Endothelial cell of umbilical vein (primary cell): ENCODE results near the gene FMNL2. TPM values are rescaled to one million over a fixed set of nuclear protein-coding genes. Genes with fewer than 3 reads are reported as not detected.
A peak's percentile ranks its signal among the peaks of the same experiment; 100 is the strongest.

Experiments used
- BruUV-seq: library from RNA; stranded (reverse); fragments of 400-500 nt; replicated peaks from 2 replicates; lab custom pipeline; 2021; lab: Mats Ljungman, UMichigan
- CTCF ChIA-PET: fragments of 300-600, 350-600 bp; sonication (Branson Sonifier 250); formaldehyde crosslinking; loops from one replicate; lab custom pipeline; 2021; ENCODE audit warnings: antibody characterized with exemption, inconsistent platforms; lab: Charles Lee
- POLR2A ChIA-PET: fragments of 300-600, 350-600 bp; sonication (Branson Sonifier 250); formaldehyde crosslinking; loops from one replicate; lab custom pipeline; 2021; ENCODE audit warnings: antibody characterized with exemption, inconsistent platforms; lab: Charles Lee
- DNase-seq: peaks from one replicate; pipeline ENCODE4 v3.0.0-alpha.2; 2011; ENCODE audit warnings: low read depth, low spot score
- FAIRE-seq: peaks from 2 replicates; lab custom pipeline; 2011; peaks lifted over from hg19 to GRCh38; lab: Jason Lieb, UNC
- H2AFZ ChIP-seq: 2 replicates; pipeline ENCODE4 v1.6.0; 2012; ENCODE audit warnings: low read depth, low read length, control low read depth, inconsistent platforms
- H3K27ac ChIP-seq: 2 replicates; pipeline ENCODE4 v1.5.1; 2011; ENCODE audit warnings: low read depth, mild to moderate bottlenecking, control low read depth, low read length, moderate library complexity; ENCODE audit not compliant: insufficient read depth
- H3K27me3 ChIP-seq, 2 experiments: 2 replicates each; pipeline versions ENCODE4 v1.6.0 to v1.6.1; 2011; ENCODE audit warnings: low read length in 2 of 2, mixed read lengths in 1 of 2; ENCODE audit not compliant: control insufficient read depth in 2 of 2, insufficient read depth in 2 of 2
- H3K36me3 ChIP-seq, 2 experiments: 2 replicates in 1 of 2; 3 replicates in 1 of 2; pipeline ENCODE4 v1.5.1; 2011; ENCODE audit warnings: low read length in 2 of 2, mild to moderate bottlenecking in 1 of 2, moderate library complexity in 1 of 2; ENCODE audit not compliant: control insufficient read depth in 2 of 2, insufficient read depth in 2 of 2; ENCODE audit errors: extremely low read depth in 1 of 2
- H3K4me1 ChIP-seq: 3 replicates; pipeline ENCODE4 v1.5.1; 2011; ENCODE audit warnings: mild to moderate bottlenecking, low read length; ENCODE audit not compliant: control insufficient read depth, insufficient read depth; ENCODE audit errors: extremely low read depth
- H3K4me2 ChIP-seq: 2 replicates; pipeline ENCODE4 v1.6.1; 2011; ENCODE audit warnings: low read length, control low read depth, mixed read lengths; ENCODE audit not compliant: insufficient read depth
- H3K4me3 ChIP-seq, 3 experiments: fragments of 200-600 bp in 1 of 3; sonication (generic), shearing (Covaris generic) in 1 of 3; replicated peaks in 1 of 3; 2 replicates each; pipeline ENCODE4 v1.5.1; 2011 to 2016; ENCODE audit warnings: control low read depth in 3 of 3, low read length in 3 of 3, mild to moderate bottlenecking in 2 of 3, inconsistent platforms in 1 of 3, low read depth in 1 of 3, moderate library complexity in 1 of 3; ENCODE audit not compliant: insufficient read depth in 1 of 3
- H3K79me2 ChIP-seq: 2 replicates; pipeline ENCODE4 v1.6.0; 2012; ENCODE audit warnings: low read length, inconsistent platforms; ENCODE audit not compliant: control insufficient read depth, insufficient read depth
- H3K9ac ChIP-seq: replicated peaks from 2 replicates; pipeline ENCODE3; 2011; ENCODE audit warnings: low read length, control low read depth; ENCODE audit not compliant: insufficient read depth; ENCODE audit errors: extremely low read depth
- H3K9me1 ChIP-seq: replicated peaks from 3 replicates; pipeline ENCODE4 v1.6.0; 2011; ENCODE audit warnings: mild to moderate bottlenecking, low read length; ENCODE audit not compliant: control insufficient read depth, insufficient read depth; ENCODE audit errors: extremely low read depth
- H3K9me3 ChIP-seq: replicated peaks from 2 replicates; pipeline ENCODE4 v1.5.1; 2012; ENCODE audit warnings: low read length, inconsistent platforms; ENCODE audit not compliant: control insufficient read depth, insufficient read depth
- H4K20me1 ChIP-seq: replicated peaks from 2 replicates; pipeline ENCODE3; 2011; ENCODE audit warnings: mild to moderate bottlenecking, low read length; ENCODE audit not compliant: control insufficient read depth, insufficient read depth; ENCODE audit errors: extremely low read depth
- CTCF ChIP-seq, 2 donors: IDR thresholded peaks; 1 replicate in 1 of 2; 2 replicates in 1 of 2; pipeline ENCODE4 v1.5.1; 2011; ENCODE audit warnings: low read length in 2 of 2, mild to moderate bottlenecking in 2 of 2, moderate library complexity in 2 of 2, control low read depth in 1 of 2, inconsistent platforms in 1 of 2, low read depth in 1 of 2; ENCODE audit not compliant: insufficient read depth in 1 of 2; ENCODE audit errors: extremely low read depth in 1 of 2
- FOS ChIP-seq: IDR thresholded peaks from 2 replicates; pipeline ENCODE4 v1.6.1; 2011; ENCODE audit warnings: mild to moderate bottlenecking, low read length, moderate library complexity, borderline replicate concordance; ENCODE audit not compliant: insufficient read depth
- GATA2 ChIP-seq: IDR thresholded peaks from 2 replicates; pipeline ENCODE4 v1.7.0; 2011; ENCODE audit warnings: low read depth, mild to moderate bottlenecking, moderate library complexity, mixed read lengths, low read length; ENCODE audit not compliant: insufficient read length, insufficient read depth
- JUN ChIP-seq: IDR thresholded peaks from 2 replicates; pipeline ENCODE4 v1.6.1; 2011; ENCODE audit warnings: borderline replicate concordance, low read depth; ENCODE audit not compliant: insufficient read length, insufficient read depth
- MYC ChIP-seq: IDR thresholded peaks from one replicate; pipeline ENCODE4 v1.6.1; 2011; ENCODE audit warnings: mild to moderate bottlenecking, low read depth, low read length
- POLR2AphosphoS5 ChIP-seq: IDR thresholded peaks from 2 replicates; pipeline ENCODE4 v1.6.1; 2012; ENCODE audit warnings: low read depth, mild to moderate bottlenecking, control low read depth, low read length, moderate library complexity; ENCODE audit not compliant: insufficient read depth
- dilution Hi-C: fragments of 300-500 bp; cut with MboI; formaldehyde crosslinking; loops from one replicate; pipeline ENCODE4 v1.15.0; 2019; ENCODE audit warnings: low sequenced_read_pairs; ENCODE audit not compliant: extremely low pct_ligation_motif_present
- intact Hi-C: fragments of 100-400 bp; cut with micrococcal nuclease; formaldehyde crosslinking; loops from one replicate; pipeline ENCODE4 v1.10.0; 2022
- polyA plus RNA-seq, 4 experiments: library from polyadenylated mRNA; depleted of rRNA in 3 of 4; stranded (reverse) in 3 of 4; unstranded in 1 of 4; fragments of >200 nt; gene quantifications; 2 replicates each; pipeline versions ENCODE4 v1.2.1 to v1.2.3, GENCODE V29; 2011 to 2012; ENCODE audit warnings: missing spikeins in 1 of 4
- total RNA-seq: library from RNA; stranded (reverse); gene quantifications from 2 replicates; pipeline ENCODE4 v1.2.3, GENCODE V29; 2021

FMNL2 gene
- total and polyA plus RNA-seq, 2 donors (not counting 3 experiments of a cell fraction or from before 2014, with no cell fraction given): 8.3 to 28.0 TPM

GRCh38 chr2:152585830-152586484 lies 251.0 kb downstream of the FMNL2 start:
- Histone ChIP-seq H3K4me1 (peaks cover 26% of the 10 kb centered on the region), H3K9me1 (no peaks in the 10 kb centered on the region), H3K9ac (no peak overlapping the region), H3K27ac (no peak overlapping the region), H3K4me3 (no peak overlapping the region), H3K9me3 (no peaks in the 10 kb centered on the region), H2AFZ (no peak overlapping the region), H3K36me3 (no peaks in the 10 kb centered on the region), H3K27me3 (no peaks in the 10 kb centered on the region), H3K79me2 (no peaks in the 10 kb centered on the region), H4K20me1 (no peaks in the 10 kb centered on the region), H3K4me2 (no peak overlapping the region)
- TF ChIP-seq JUN: no peak
- TF ChIP-seq CTCF (IDR thresholded peaks at IDR 0.05; ENCODE audit: extremely low read depth in 1 of 2, insufficient read depth in 1 of 2, low read depth in 1 of 2, low read length in 2 of 2): no peak
- TF ChIP-seq POLR2AphosphoS5: no peak
- no peak for TF ChIP-seq MYC
- peak; percentile 85 for TF ChIP-seq FOS
- no peak for TF ChIP-seq GATA2
- dilution Hi-C loops: no loop called here
- ChIA-PET CTCF (interaction anchor here (1.1 to 1.5 kb wide), 2 partner anchors 32 to 410 kb away, joined by 3 to 5 read pairs; no protein-coding TSS in a partner anchor), POLR2A (interaction anchor here (0.7 kb wide), 2 partner anchors 31 to 141 kb away, joined by 5 read pairs; no protein-coding TSS in a partner anchor)
- BruUV-seq: no TSS peak
- FAIRE-seq (peak; percentile 31), DNase-seq (peak; percentile 69)
- intact Hi-C loops: no loop called here
